ENCODE results near the gene RTRAF.

- TF ChIP-seq CTCF (conservative IDR thresholded peaks at IDR 0.05) (no peak), EZH2 (IDR thresholded peaks at IDR 0.05; ENCODE audit: low read depth) (no peak)
Observed at GRCh38 chr14:52007211-52007610, 17.9 kb downstream of the RTRAF start.

Measured in PC-9 (cell line).